ENCODE results near the gene CBX4.

CBX4 gene

GRCh38 chr17:79802736-79803420 lies 36.4 kb downstream of the CBX4 start:
- FAIRE-seq (no peak), DNase-seq (ENCODE audit: insufficient read length, low spot score) (no peak)

GRCh38 chr17:79802039-79802735 lies 37.1 kb downstream of the CBX4 start:
- no peak for DNase-seq (ENCODE audit: insufficient read length, low spot score)
- FAIRE-seq = no peak

- no peak for DNase-seq (ENCODE audit: insufficient read length, low spot score)
- no peak for FAIRE-seq
Observed at GRCh38 chr17:79801156-79802038, 37.8 kb downstream of the CBX4 start.

GRCh38 chr17:79800325-79801155 lies 38.7 kb downstream of the CBX4 start:
- FAIRE-seq (peak; percentile 76), DNase-seq (ENCODE audit: insufficient read length, low spot score) (no peak)

- DNase-seq (ENCODE audit: insufficient read length, low spot score) = no peak
- FAIRE-seq = no peak
Observed at GRCh38 chr17:79799538-79800324, 39.5 kb downstream of the CBX4 start.

GRCh38 chr17:79799174-79799537 lies 40.1 kb downstream of the CBX4 start:
- no peak for FAIRE-seq
- no peak for DNase-seq (ENCODE audit: insufficient read length, low spot score)

- DNase-seq (ENCODE audit: insufficient read length, low spot score) (no peak), FAIRE-seq (no peak)
Observed at GRCh38 chr17:79798299-79799173, 40.7 kb downstream of the CBX4 start.

- FAIRE-seq = no peak
- DNase-seq (ENCODE audit: insufficient read length, low spot score) = no peak
Observed at GRCh38 chr17:79797492-79798298, 41.5 kb downstream of the CBX4 start.

GRCh38 chr17:79796763-79797491 lies 42.3 kb downstream of the CBX4 start, which contains the start of gene CBX8:
TSS of gene CBX8 (minus strand) at chr17:79797077. CDS start at chr17:79796998, 79 bp downstream.
- DNase-seq (ENCODE audit: insufficient read length, low spot score) = peak; percentile 100
- FAIRE-seq = peak; percentile 95

- FAIRE-seq (no peak), DNase-seq (ENCODE audit: insufficient read length, low spot score) (no peak)
Observed at GRCh38 chr17:79796444-79796762, 42.8 kb downstream of the CBX4 start.

- FAIRE-seq = peak; percentile 45
- DNase-seq (ENCODE audit: insufficient read length, low spot score) = no peak
Observed at GRCh38 chr17:79795795-79796443, 43.3 kb downstream of the CBX4 start.

- DNase-seq (ENCODE audit: insufficient read length, low spot score) = no peak
- FAIRE-seq = no peak
Observed at GRCh38 chr17:79794659-79795511, 44.4 kb downstream of the CBX4 start.

GRCh38 chr17:79793924-79794304 lies 45.3 kb downstream of the CBX4 start:
- DNase-seq (ENCODE audit: insufficient read length, low spot score) (no peak), FAIRE-seq (no peak)

- DNase-seq (ENCODE audit: insufficient read length, low spot score) (no peak), FAIRE-seq (no peak)
Observed at GRCh38 chr17:79792984-79793923, 46.0 kb downstream of the CBX4 start.

- FAIRE-seq (no peak), DNase-seq (ENCODE audit: insufficient read length, low spot score) (no peak)
Observed at GRCh38 chr17:79792341-79792871, 46.8 kb downstream of the CBX4 start.

Data from GM19239 (cell line).